GM06990 (cell line): Measurements from ENCODE around the gene LSM14B.
A peak's percentile ranks its signal among the peaks of the same experiment; 100 is the strongest.

ENCODE experiments used
- DNase-seq: peaks from one replicate; pipeline ENCODE4 v3.0.0-alpha.2; 2011; ENCODE audit not compliant: insufficient read length; ENCODE audit errors: extremely low read depth
- H3K27me3 ChIP-seq: replicated peaks from 2 replicates; pipeline ENCODE4 v1.6.0; 2011; ENCODE audit warnings: low read length; ENCODE audit not compliant: control insufficient read depth, insufficient read depth
- H3K36me3 ChIP-seq: 2 replicates; pipeline ENCODE4 v1.5.1; 2011; ENCODE audit warnings: low read length; ENCODE audit not compliant: control insufficient read depth, insufficient read depth
- H3K4me3 ChIP-seq: replicated peaks from 2 replicates; pipeline ENCODE4 v1.5.1; 2011; ENCODE audit warnings: low read depth, mild to moderate bottlenecking, control low read depth, low read length
- TF ChIP-seq, protein P1 (sequence below): IDR thresholded peaks from 2 replicates; pipeline ENCODE4 v1.5.1; 2011; ENCODE audit warnings: low read length, control low read depth, mild to moderate bottlenecking, inconsistent platforms; ENCODE audit not compliant: insufficient read depth, poor library complexity, severe bottlenecking

LSM14B gene

DNA sequence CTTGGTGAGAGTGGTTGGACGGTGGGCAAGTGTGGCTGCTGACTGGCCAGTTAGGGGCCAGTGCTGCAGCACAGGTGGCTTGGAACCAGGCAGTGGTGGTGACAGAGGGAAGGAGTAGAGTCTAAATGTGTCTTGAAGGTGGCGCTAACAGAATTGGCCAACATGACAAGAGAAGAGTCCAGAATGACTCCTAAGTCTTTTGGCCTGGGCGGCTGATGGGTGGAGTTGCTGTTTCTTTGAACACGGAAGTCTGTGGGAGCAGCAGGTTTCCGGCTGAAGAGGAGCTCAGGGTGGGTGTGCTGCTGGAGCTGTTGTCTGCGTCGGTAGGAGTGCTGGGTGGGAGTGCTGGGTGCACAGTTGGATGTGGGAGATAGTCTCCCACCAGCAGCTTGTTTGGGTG is 10.1 kb downstream of the LSM14B start:
- H3K36me3 ChIP-seq: peaks cover 51% of the 10 kb centered on the region
- H3K27me3 ChIP-seq: no peaks in the 10 kb centered on the region
- DNase-seq: no peak
- no peak overlapping the region for H3K4me3 ChIP-seq
- TF ChIP-seq, protein P1, sequence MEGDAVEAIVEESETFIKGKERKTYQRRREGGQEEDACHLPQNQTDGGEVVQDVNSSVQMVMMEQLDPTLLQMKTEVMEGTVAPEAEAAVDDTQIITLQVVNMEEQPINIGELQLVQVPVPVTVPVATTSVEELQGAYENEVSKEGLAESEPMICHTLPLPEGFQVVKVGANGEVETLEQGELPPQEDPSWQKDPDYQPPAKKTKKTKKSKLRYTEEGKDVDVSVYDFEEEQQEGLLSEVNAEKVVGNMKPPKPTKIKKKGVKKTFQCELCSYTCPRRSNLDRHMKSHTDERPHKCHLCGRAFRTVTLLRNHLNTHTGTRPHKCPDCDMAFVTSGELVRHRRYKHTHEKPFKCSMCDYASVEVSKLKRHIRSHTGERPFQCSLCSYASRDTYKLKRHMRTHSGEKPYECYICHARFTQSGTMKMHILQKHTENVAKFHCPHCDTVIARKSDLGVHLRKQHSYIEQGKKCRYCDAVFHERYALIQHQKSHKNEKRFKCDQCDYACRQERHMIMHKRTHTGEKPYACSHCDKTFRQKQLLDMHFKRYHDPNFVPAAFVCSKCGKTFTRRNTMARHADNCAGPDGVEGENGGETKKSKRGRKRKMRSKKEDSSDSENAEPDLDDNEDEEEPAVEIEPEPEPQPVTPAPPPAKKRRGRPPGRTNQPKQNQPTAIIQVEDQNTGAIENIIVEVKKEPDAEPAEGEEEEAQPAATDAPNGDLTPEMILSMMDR: no peak

DNA sequence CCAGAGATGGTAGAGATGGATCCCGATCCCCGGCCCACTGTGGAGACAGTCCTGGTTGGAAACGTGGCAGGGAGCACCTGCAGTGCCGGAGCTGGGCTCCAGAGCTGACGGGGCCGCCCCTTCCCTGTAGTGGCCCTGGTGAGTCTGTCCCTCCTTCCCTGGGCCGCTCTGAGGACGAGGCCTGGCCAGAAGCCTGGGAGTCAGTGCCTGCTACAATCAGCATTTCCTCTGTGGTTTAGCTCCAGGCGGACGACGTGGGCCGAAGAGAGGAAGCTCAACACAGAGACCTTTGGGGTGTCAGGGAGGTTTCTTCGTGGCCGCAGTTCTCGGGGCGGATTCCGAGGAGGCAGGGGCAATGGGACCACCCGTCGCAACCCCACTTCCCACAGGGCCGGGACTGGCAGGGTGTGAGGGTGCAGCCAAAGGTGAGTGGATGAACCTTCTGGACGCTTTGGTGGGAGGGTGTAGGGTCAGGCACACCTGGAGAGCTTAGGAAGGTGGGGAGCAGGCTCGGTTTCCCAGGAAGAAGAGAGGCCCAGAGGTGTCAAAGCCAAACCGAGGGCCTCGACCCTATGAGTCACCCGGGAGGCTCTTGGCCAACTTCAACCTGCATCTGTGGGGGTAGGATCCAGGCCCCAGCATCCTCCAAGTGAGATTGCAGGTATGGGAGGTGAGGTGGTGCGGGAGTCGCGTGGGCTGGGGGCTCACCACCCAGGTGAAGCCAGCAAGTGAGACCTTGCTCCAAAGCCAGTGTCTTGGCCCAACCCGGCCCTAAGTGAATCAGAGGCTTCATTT is 11.0 kb downstream of the LSM14B start:
- Histone ChIP-seq H3K36me3 (peaks cover 60% of the 10 kb centered on the region), H3K4me3 (no peak overlapping the region), H3K27me3 (no peaks in the 10 kb centered on the region)
- DNase-seq: no peak
- TF ChIP-seq, protein P1: no peak

DNA sequence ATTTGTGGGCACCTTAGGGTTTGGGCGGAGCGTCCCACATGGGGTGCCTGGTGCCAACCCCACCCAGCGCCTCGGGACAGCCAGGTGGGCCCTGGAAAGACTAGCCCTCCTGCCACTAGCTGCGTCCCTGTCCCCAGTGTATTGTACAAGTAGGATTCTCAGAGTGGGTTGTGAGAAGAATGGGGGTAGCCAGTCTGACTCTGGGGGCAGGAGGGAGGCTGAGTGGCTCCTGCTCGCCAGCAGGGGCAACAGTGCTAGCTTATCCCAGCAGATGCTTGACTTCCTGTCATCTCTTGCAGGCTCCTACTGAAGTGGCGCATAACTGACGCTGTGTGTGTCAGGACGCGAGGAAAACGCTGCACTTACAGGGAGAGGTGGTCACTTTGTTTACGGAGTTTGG is 11.6 kb downstream of the LSM14B start:
- DNase-seq: no peak
- H3K36me3 ChIP-seq: peaks cover 61% of the 10 kb centered on the region
- TF ChIP-seq, protein P1: peak; percentile 17
- H3K4me3 ChIP-seq: no peak overlapping the region
- H3K27me3 ChIP-seq: no peaks in the 10 kb centered on the region

DNA sequence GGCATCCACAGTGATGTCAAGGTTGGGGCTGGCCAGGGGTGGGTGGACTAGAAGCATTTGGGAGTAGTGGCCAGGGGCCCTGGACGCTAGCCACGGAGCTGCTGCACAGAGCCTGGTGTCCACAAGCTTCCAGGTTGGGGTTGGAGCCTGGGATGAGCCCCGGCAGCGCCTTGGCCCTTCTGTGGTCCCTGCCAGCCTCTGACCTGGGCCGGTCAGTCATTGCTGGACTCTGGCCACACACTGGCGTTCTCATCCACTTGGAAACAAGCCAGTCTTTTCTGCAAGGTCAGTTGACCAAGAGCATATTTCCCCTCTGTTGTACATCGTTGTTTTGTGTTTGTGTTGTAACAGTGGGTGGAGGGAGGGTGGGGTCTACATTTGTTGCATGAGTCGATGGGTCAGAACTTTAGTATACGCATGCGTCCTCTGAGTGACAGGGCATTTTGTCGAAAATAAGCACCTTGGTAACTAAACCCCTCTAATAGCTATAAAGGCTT is 12.5 kb downstream of the LSM14B start:
- H3K4me3 ChIP-seq: no peak overlapping the region
- peaks cover 62% of the 10 kb centered on the region for H3K36me3 ChIP-seq
- TF ChIP-seq, protein P1: no peak
- DNase-seq: no peak
- H3K27me3 ChIP-seq: no peaks in the 10 kb centered on the region

DNA sequence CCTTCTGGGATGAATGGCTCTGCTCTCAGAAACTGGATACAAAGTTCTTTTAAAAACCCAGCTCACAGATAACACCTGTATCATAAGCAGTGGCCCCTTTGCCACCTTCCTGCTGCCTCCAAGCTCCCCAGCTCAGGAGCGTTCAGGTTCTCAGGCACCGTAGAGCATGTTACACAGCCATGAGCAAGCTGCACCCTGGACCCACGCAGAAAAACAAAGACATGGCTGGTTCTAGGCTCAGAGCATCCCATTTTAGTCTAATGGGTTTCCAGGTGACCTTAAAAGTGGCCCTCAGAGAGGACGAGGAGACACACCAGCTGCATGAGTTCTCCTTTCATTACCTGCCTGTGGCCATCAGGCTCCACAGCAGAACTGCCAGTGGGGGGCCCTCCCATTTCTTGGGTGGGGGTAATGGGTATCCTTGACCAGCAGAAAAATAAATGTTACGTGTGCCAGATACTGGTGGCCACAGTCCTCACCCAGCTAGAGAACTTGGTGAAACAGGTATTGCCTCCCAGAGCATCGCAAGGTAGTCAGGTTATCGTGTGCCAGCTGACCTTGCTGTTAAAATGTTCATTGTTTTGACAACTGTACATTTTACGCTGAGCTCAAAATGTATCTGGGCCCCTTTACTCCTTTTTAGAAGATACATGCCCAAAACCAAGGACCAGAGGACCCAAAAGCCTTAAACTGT is 13.4 kb downstream of the LSM14B start:
- no peaks in the 10 kb centered on the region for H3K27me3 ChIP-seq
- no peak for DNase-seq
- no peak overlapping the region for H3K4me3 ChIP-seq
- TF ChIP-seq, protein P1: no peak
- H3K36me3 ChIP-seq: peaks cover 62% of the 10 kb centered on the region
